SH-SY5Y (cell line): ENCODE data around the gene PPP1CA.

ENCODE experiments used
- GATA2 ChIP-seq: IDR thresholded peaks from 2 replicates; pipeline ENCODE4 v1.6.1; 2011; ENCODE audit warnings: mild to moderate bottlenecking, low read depth, low read length
- GATA3 ChIP-seq: IDR thresholded peaks from 2 replicates; pipeline ENCODE4 v1.6.1; 2011; ENCODE audit warnings: low read depth, mild to moderate bottlenecking, low read length, moderate library complexity

- no peak for TF ChIP-seq GATA2
- TF ChIP-seq GATA3: no peak
Measured at GRCh38 chr11:67373648-67374570, 27.7 kb downstream of the PPP1CA start.
